CD4-positive, CD25-positive, alpha-beta regulatory T cell (primary cell): ENCODE data around the gene RBSN. TPM values are rescaled to one million over a fixed set of nuclear protein-coding genes. Genes with fewer than 3 reads are reported as not detected.

Source experiments
- ATAC-seq, 2 donors: fragments of 150-1000 bp; cut with Tn5 transposase; one replicate each; pipeline ENCODE4 v1.10.0; 2021; ENCODE audit warnings: low read depth in 2 of 2, moderate number of reproducible peaks in 2 of 2, moderate library complexity in 1 of 2
- DNase-seq, 3 donors: peaks; one replicate each; pipeline versions ENCODE4 v3.0.0 to v3.0.0-alpha.2; 2012 to 2022; ENCODE audit warnings: mixed read lengths in 1 of 3
- H3K27ac ChIP-seq: one replicate; pipeline ENCODE4 v1.7.0; 2013; ENCODE audit warnings: mild to moderate bottlenecking, low read length; ENCODE audit not compliant: insufficient read depth, poor library complexity, severe bottlenecking
- H3K27me3 ChIP-seq: one replicate; pipeline ENCODE4 v1.7.0; 2013; ENCODE audit warnings: low read length; ENCODE audit not compliant: control insufficient read depth, insufficient read depth
- H3K36me3 ChIP-seq: one replicate; pipeline ENCODE4 v1.7.0; 2013; ENCODE audit warnings: mild to moderate bottlenecking, low read length, moderate library complexity; ENCODE audit not compliant: control insufficient read depth, insufficient read depth
- H3K4me1 ChIP-seq: 2 replicates; pipeline ENCODE4 v1.7.0; 2013; ENCODE audit warnings: mild to moderate bottlenecking, low read length; ENCODE audit not compliant: insufficient read depth, control insufficient read depth, poor library complexity, severe bottlenecking
- H3K4me3 ChIP-seq: one replicate; pipeline ENCODE4 v1.7.0; 2013; ENCODE audit warnings: low read depth, mild to moderate bottlenecking, low read length, moderate library complexity
- H3K9me3 ChIP-seq, 2 experiments: 1 replicate in 1 of 2; 2 replicates in 1 of 2; pipeline ENCODE4 v1.7.0; 2013; ENCODE audit warnings: low read length in 2 of 2, mild to moderate bottlenecking in 1 of 2, moderate library complexity in 1 of 2; ENCODE audit not compliant: control insufficient read depth in 2 of 2
- H3K27ac Mint-ChIP-seq, 3 donors: one replicate each; pipeline ENCODE4 v1.8.0; 2020 to 2022; ENCODE audit warnings: mild to moderate bottlenecking in 3 of 3, mixed read lengths in 3 of 3, moderate library complexity in 2 of 3
- H3K27me3 Mint-ChIP-seq: one replicate; pipeline ENCODE4 v1.8.0; 2022; ENCODE audit warnings: mild to moderate bottlenecking, mixed read lengths
- H3K36me3 Mint-ChIP-seq: one replicate; pipeline ENCODE4 v1.8.0; 2020; ENCODE audit warnings: mixed read lengths
- H3K4me1 Mint-ChIP-seq, 4 donors: one replicate each; pipeline ENCODE4 v1.8.0; 2020 to 2022; ENCODE audit warnings: mixed read lengths in 4 of 4, mild to moderate bottlenecking in 1 of 4
- H3K4me3 Mint-ChIP-seq, 4 donors: one replicate each; pipeline ENCODE4 v1.8.0; 2020 to 2022; ENCODE audit warnings: mild to moderate bottlenecking in 4 of 4, mixed read lengths in 4 of 4, moderate library complexity in 3 of 4
- H3K9me3 Mint-ChIP-seq, 7 donors: one replicate each; pipeline ENCODE4 v1.8.0; 2020 to 2022; ENCODE audit warnings: mixed read lengths in 7 of 7, mild to moderate bottlenecking in 3 of 7, moderate library complexity in 2 of 7
- polyA plus RNA-seq, 4 donors: library from polyadenylated mRNA; unstranded; fragments of 300-500 nt; fragmentation: Illumina TruSeq; gene quantifications; one replicate each; pipeline ENCODE4 v1.2.3, GENCODE V29; 2021
- total RNA-seq: library from RNA; stranded (reverse); gene quantifications from one replicate; pipeline ENCODE4 v1.2.3, GENCODE V29; 2022

RBSN gene
- total and polyA plus RNA-seq, 5 donors from 2014 or later, result 16.9 to 41.0 (median 22.2) TPM

GRCh38 chr3:15097891-15098290, 1.1 kb downstream of the RBSN start:
- DNase-seq (peak in 1 of 3 donors; percentile 62), ATAC-seq (no peak)
- Mint-ChIP-seq H3K27ac (peak overlapping the region in 2 of 3 donors; percentile 94 to 98), H3K9me3 (peaks cover 0 to 1% (median 0%) of the 10 kb centered on the region in 7 donors), H3K4me1 (peaks cover 11 to 35% (median 23%) of the 10 kb centered on the region in 4 donors), H3K36me3 (peaks cover 22% of the 10 kb centered on the region), H3K4me3 (peak overlapping the region; percentile 92 to 97 (median 96)), H3K27me3 (peaks cover 14% of the 10 kb centered on the region)
- H3K4me1 ChIP-seq, result peaks cover 17% of the 10 kb centered on the region
- H3K4me3 ChIP-seq, result peak overlapping the region; percentile 98
- H3K36me3 ChIP-seq, result peaks cover 31% of the 10 kb centered on the region
- no peaks in the 10 kb centered on the region for H3K9me3 ChIP-seq
- peak overlapping the region; percentile 97 for H3K27ac ChIP-seq
- H3K27me3 ChIP-seq, result no peaks in the 10 kb centered on the region

GRCh38 chr3:15096046-15096445, 2.9 kb downstream of the RBSN start:
- H3K4me1 Mint-ChIP-seq, result peaks cover 13 to 39% (median 25%) of the 10 kb centered on the region in 4 donors
- peaks cover 14% of the 10 kb centered on the region for H3K27me3 Mint-ChIP-seq
- DNase-seq (no peak), ATAC-seq (no peak)
- H3K9me3 Mint-ChIP-seq, result peaks cover 0 to 1% (median 0%) of the 10 kb centered on the region in 7 donors
- Histone ChIP-seq H3K27me3 (no peaks in the 10 kb centered on the region), H3K36me3 (peaks cover 37% of the 10 kb centered on the region), H3K9me3 (no peaks in the 10 kb centered on the region), H3K4me1 (peaks cover 17% of the 10 kb centered on the region), H3K27ac (no peak overlapping the region), H3K4me3 (no peak overlapping the region)
- H3K4me3 Mint-ChIP-seq, result peak overlapping the region; percentile 5 to 86 (median 75)
- H3K27ac Mint-ChIP-seq, result no peak overlapping the region
- H3K36me3 Mint-ChIP-seq, result peaks cover 27% of the 10 kb centered on the region

- H3K27me3 Mint-ChIP-seq, result peaks cover 10% of the 10 kb centered on the region
- H3K4me3 Mint-ChIP-seq, result no peak overlapping the region
- Histone ChIP-seq H3K36me3 (peaks cover 49% of the 10 kb centered on the region), H3K4me1 (peaks cover 10% of the 10 kb centered on the region), H3K9me3 (no peaks in the 10 kb centered on the region), H3K27ac (no peak overlapping the region), H3K27me3 (no peaks in the 10 kb centered on the region), H3K4me3 (no peak overlapping the region)
- peaks cover 0 to 1% (median 0%) of the 10 kb centered on the region in 7 donors for H3K9me3 Mint-ChIP-seq
- ATAC-seq, result no peak
- H3K4me1 Mint-ChIP-seq, result peaks cover 13 to 41% (median 26%) of the 10 kb centered on the region in 4 donors
- H3K27ac Mint-ChIP-seq, result peak overlapping the region in 2 of 3 donors; percentile 20 to 38
- DNase-seq, result no peak
- peaks cover 35% of the 10 kb centered on the region for H3K36me3 Mint-ChIP-seq
These were observed 4.6 kb downstream of the RBSN start for GRCh38 chr3:15094187-15094875.

- no peak for DNase-seq
- Mint-ChIP-seq H3K4me1 (peaks cover 3 to 25% (median 15%) of the 10 kb centered on the region in 4 donors), H3K27ac (no peak overlapping the region), H3K27me3 (no peaks in the 10 kb centered on the region), H3K9me3 (no peaks in the 10 kb centered on the region), H3K36me3 (peaks cover 33% of the 10 kb centered on the region), H3K4me3 (no peak overlapping the region)
- no peak for ATAC-seq
- peaks cover 2% of the 10 kb centered on the region for H3K4me1 ChIP-seq
- peaks cover 61% of the 10 kb centered on the region for H3K36me3 ChIP-seq
- H3K27me3 ChIP-seq, result no peaks in the 10 kb centered on the region
- H3K9me3 ChIP-seq, result no peaks in the 10 kb centered on the region
- no peak overlapping the region for H3K27ac ChIP-seq
- H3K4me3 ChIP-seq, result no peak overlapping the region
These were observed 6.3 kb downstream of the RBSN start for GRCh38 chr3:15092686-15093085.

GRCh38 chr3:15091575-15091974, 7.4 kb downstream of the RBSN start:
- no peaks in the 10 kb centered on the region for H3K9me3 ChIP-seq
- DNase-seq (no peak), ATAC-seq (no peak)
- H3K36me3 Mint-ChIP-seq, result peaks cover 36% of the 10 kb centered on the region
- peaks cover 0 to 19% (median 11%) of the 10 kb centered on the region in 4 donors for H3K4me1 Mint-ChIP-seq
- H3K4me1 ChIP-seq, result no peaks in the 10 kb centered on the region
- H3K27me3 Mint-ChIP-seq, result no peaks in the 10 kb centered on the region
- H3K27ac Mint-ChIP-seq, result no peak overlapping the region
- H3K4me3 ChIP-seq, result no peak overlapping the region
- no peak overlapping the region for H3K4me3 Mint-ChIP-seq
- H3K27me3 ChIP-seq, result no peaks in the 10 kb centered on the region
- no peak overlapping the region for H3K27ac ChIP-seq
- H3K36me3 ChIP-seq, result peaks cover 71% of the 10 kb centered on the region
- no peaks in the 10 kb centered on the region for H3K9me3 Mint-ChIP-seq

GRCh38 chr3:15089201-15089600, 9.7 kb downstream of the RBSN start:
- H3K9me3 ChIP-seq, result no peaks in the 10 kb centered on the region
- no peaks in the 10 kb centered on the region for H3K4me1 ChIP-seq
- Mint-ChIP-seq H3K9me3 (no peaks in the 10 kb centered on the region), H3K4me3 (no peak overlapping the region), H3K36me3 (peaks cover 32% of the 10 kb centered on the region), H3K4me1 (peaks cover 0 to 14% (median 10%) of the 10 kb centered on the region in 4 donors), H3K27me3 (no peaks in the 10 kb centered on the region), H3K27ac (no peak overlapping the region)
- no peak for ATAC-seq
- H3K36me3 ChIP-seq, result peaks cover 71% of the 10 kb centered on the region
- no peak overlapping the region for H3K4me3 ChIP-seq
- DNase-seq, result no peak
- no peak overlapping the region for H3K27ac ChIP-seq
- no peaks in the 10 kb centered on the region for H3K27me3 ChIP-seq

- H3K4me1 ChIP-seq, result no peaks in the 10 kb centered on the region
- DNase-seq (no peak), ATAC-seq (no peak)
- Mint-ChIP-seq H3K4me1 (peaks cover 0 to 16% (median 11%) of the 10 kb centered on the region in 4 donors), H3K9me3 (no peaks in the 10 kb centered on the region), H3K36me3 (peaks cover 45% of the 10 kb centered on the region), H3K27ac (no peak overlapping the region), H3K27me3 (no peaks in the 10 kb centered on the region), H3K4me3 (no peak overlapping the region)
- H3K27me3 ChIP-seq, result no peaks in the 10 kb centered on the region
- no peak overlapping the region for H3K27ac ChIP-seq
- no peaks in the 10 kb centered on the region for H3K9me3 ChIP-seq
- peaks cover 86% of the 10 kb centered on the region for H3K36me3 ChIP-seq
- no peak overlapping the region for H3K4me3 ChIP-seq
These were observed 12.2 kb downstream of the RBSN start for GRCh38 chr3:15086699-15087098.

- Histone ChIP-seq H3K27ac (no peak overlapping the region), H3K4me1 (no peaks in the 10 kb centered on the region), H3K9me3 (no peaks in the 10 kb centered on the region), H3K4me3 (no peak overlapping the region), H3K36me3 (peaks cover 86% of the 10 kb centered on the region), H3K27me3 (no peaks in the 10 kb centered on the region)
- no peak for DNase-seq
- peaks cover 0 to 14% (median 9%) of the 10 kb centered on the region in 4 donors for H3K4me1 Mint-ChIP-seq
- ATAC-seq, result no peak
- H3K27ac Mint-ChIP-seq, result no peak overlapping the region
- H3K36me3 Mint-ChIP-seq, result peaks cover 47% of the 10 kb centered on the region
- no peaks in the 10 kb centered on the region for H3K27me3 Mint-ChIP-seq
- no peak overlapping the region for H3K4me3 Mint-ChIP-seq
- H3K9me3 Mint-ChIP-seq, result no peaks in the 10 kb centered on the region
These were observed 12.7 kb downstream of the RBSN start for GRCh38 chr3:15086263-15086662.
